Tibial artery (tissue), 4 donors: ENCODE data around the gene SLC2A13.

ENCODE experiments used
- DNase-seq, 2 donors: peaks; one replicate each; pipeline ENCODE4 v3.0.0-alpha.2; 2019
- H3K27ac ChIP-seq, 2 donors: fragments of 200-600 bp; sonication (generic) in 1 of 2; 1 replicate in 1 of 2; 2 replicates in 1 of 2; pipeline ENCODE4 v1.5.1; 2018 to 2019; ENCODE audit warnings: mild to moderate bottlenecking in 1 of 2
- H3K27me3 ChIP-seq, 2 donors: fragments of 200-600 bp; sonication (generic) in 1 of 2; one replicate each; pipeline versions ENCODE4 v1.5.1 to v1.6.0; 2016 to 2019
- H3K36me3 ChIP-seq, 3 donors: fragments of 200-600 bp; sonication (generic) in 2 of 3; one replicate each; pipeline ENCODE4 v1.5.1; 2016 to 2019; ENCODE audit warnings: mild to moderate bottlenecking in 2 of 3
- H3K4me1 ChIP-seq, 4 donors: fragments of 200-600 bp; sonication (generic) in 2 of 4; 1 replicate in 3 of 4; 2 replicates in 1 of 4; pipeline ENCODE4 v1.5.1; 2016 to 2019
- H3K4me3 ChIP-seq, 2 donors: fragments of 200-600 bp; sonication (generic) in 1 of 2; 1 replicate in 1 of 2; 2 replicates in 1 of 2; pipeline ENCODE4 v1.5.1; 2018 to 2019; ENCODE audit warnings: mild to moderate bottlenecking in 2 of 2
- H3K9me3 ChIP-seq, 3 donors: fragments of 200-600 bp; sonication (generic) in 1 of 3; one replicate each; pipeline ENCODE4 v1.5.1; 2016 to 2019
- CTCF ChIP-seq, 2 experiments: fragments of 200-600 bp in 1 of 2; fragments of 450-650 bp in 1 of 2; IDR thresholded peaks; one replicate each; pipeline ENCODE4 v1.5.1; 2017 to 2019; ENCODE audit warnings: antibody characterized with exemption in 2 of 2, mild to moderate bottlenecking in 1 of 2, moderate library complexity in 1 of 2
- intact Hi-C: fragments of 100-400 bp; cut with DNase I; formaldehyde crosslinking; loops from one replicate; pipeline ENCODE4 v1.15.0; 2023; ENCODE audit warnings: low total_unique reads

The SLC2A13 gene

GRCh38 chr12:40107803-40108620 is 2.1 kb upstream of the SLC2A13 start:
- Histone ChIP-seq H3K9me3 (no peaks in the 10 kb centered on the region), H3K4me3 (peak overlapping the region in 1 of 2 donors; percentile 99), H3K27ac (no peak overlapping the region), H3K36me3 (no peaks in the 10 kb centered on the region), H3K4me1 (peaks cover 0 to 20% (median 5%) of the 10 kb centered on the region in 4 donors), H3K27me3 (peaks cover 0 to 5% of the 10 kb centered on the region in 2 donors)
- DNase-seq = no peak
- intact Hi-C loops = loop anchor here (2.0 kb wide), 1 partner anchor 97 kb away; no protein-coding TSS in a partner anchor
- TF ChIP-seq CTCF (IDR thresholded peaks at IDR 0.05) = peak in 1 of 2 experiments; percentile 8

- Histone ChIP-seq H3K27ac (peak overlapping the region; percentile 91), H3K27me3 (peaks cover 0 to 5% of the 10 kb centered on the region in 2 donors), H3K9me3 (no peaks in the 10 kb centered on the region), H3K4me1 (peaks cover 0 to 22% (median 5%) of the 10 kb centered on the region in 4 donors), H3K4me3 (peak overlapping the region; percentile 98 to 99), H3K36me3 (no peaks in the 10 kb centered on the region)
- DNase-seq = peak; percentile 89 to 93
- intact Hi-C loops = no loop called here
- peak; percentile 81 to 86 for TF ChIP-seq CTCF (IDR thresholded peaks at IDR 0.05)
Measured at GRCh38 chr12:40107098-40107802, 1.4 kb upstream of the SLC2A13 start.

- Histone ChIP-seq H3K27me3 (peaks cover 0 to 5% of the 10 kb centered on the region in 2 donors), H3K9me3 (no peaks in the 10 kb centered on the region), H3K4me3 (peak overlapping the region; percentile 98 to 99), H3K4me1 (peaks cover 0 to 22% (median 5%) of the 10 kb centered on the region in 4 donors), H3K27ac (peak overlapping the region; percentile 91), H3K36me3 (no peaks in the 10 kb centered on the region)
- intact Hi-C loops = no loop called here
- no peak for DNase-seq
- no peak for TF ChIP-seq CTCF (IDR thresholded peaks at IDR 0.05)
Measured at GRCh38 chr12:40106655-40107054, 774 bp upstream of the SLC2A13 start.

GRCh38 chr12:40106202-40106533 is 287 bp upstream of the SLC2A13 start:
- Histone ChIP-seq H3K9me3 (no peaks in the 10 kb centered on the region), H3K4me1 (peaks cover 0 to 22% (median 5%) of the 10 kb centered on the region in 4 donors), H3K27me3 (peaks cover 0 to 5% of the 10 kb centered on the region in 2 donors), H3K4me3 (peak overlapping the region; percentile 98 to 99), H3K27ac (peak overlapping the region; percentile 91), H3K36me3 (no peaks in the 10 kb centered on the region)
- intact Hi-C loops = no loop called here
- no peak for TF ChIP-seq CTCF (IDR thresholded peaks at IDR 0.05)
- DNase-seq = no peak

- Histone ChIP-seq H3K27me3 (peaks cover 0 to 5% of the 10 kb centered on the region in 2 donors), H3K27ac (peak overlapping the region; percentile 91), H3K4me1 (peaks cover 0 to 22% (median 5%) of the 10 kb centered on the region in 4 donors), H3K9me3 (no peaks in the 10 kb centered on the region), H3K4me3 (peak overlapping the region; percentile 98 to 99), H3K36me3 (no peaks in the 10 kb centered on the region)
- DNase-seq = peak; percentile 54 to 75
- intact Hi-C loops = no loop called here
- TF ChIP-seq CTCF (IDR thresholded peaks at IDR 0.05) = peak in 1 of 2 experiments; percentile 12
Measured at GRCh38 chr12:40105265-40105514, 691 bp downstream of the SLC2A13 start.
